Adrenal gland (tissue), 12 donors: Measurements from ENCODE around the gene HHAT. TPM values are rescaled to one million over a fixed set of nuclear protein-coding genes. Genes with fewer than 3 reads are reported as not detected.

Source experiments
- DNase-seq, 7 donors: peaks; one replicate each; pipeline ENCODE4 v3.0.0-alpha.2; 2019 to 2020
- H3K27ac ChIP-seq, 5 donors: fragments of 200-600 bp; sonication (generic) in 4 of 5; 1 replicate in 3 of 5; 2 replicates in 2 of 5; pipeline versions ENCODE4 v1.5.1 to v1.8.0; 2016 to 2020; ENCODE audit warnings: mild to moderate bottlenecking in 1 of 5
- H3K27me3 ChIP-seq: fragments of 200-600 bp; 2 replicates; pipeline ENCODE4 v1.8.0; 2021
- H3K36me3 ChIP-seq, 2 donors: fragments of 200-600 bp; replicated peaks in 1 of 2; 1 replicate in 1 of 2; 2 replicates in 1 of 2; pipeline versions ENCODE4 v1.5.1 to v1.8.0; 2018 to 2022
- H3K4me1 ChIP-seq, 2 donors: fragments of 200-600 bp; replicated peaks in 1 of 2; 1 replicate in 1 of 2; 2 replicates in 1 of 2; pipeline versions ENCODE4 v1.5.1 to v1.8.0; 2018 to 2021
- H3K4me3 ChIP-seq, 4 donors: fragments of 200-600 bp; sonication (generic) in 3 of 4; one replicate each; pipeline ENCODE4 v1.5.1; 2016 to 2018
- H3K9me3 ChIP-seq, 3 donors: fragments of 200-600 bp; sonication (generic) in 1 of 3; replicated peaks in 1 of 3; 1 replicate in 2 of 3; 2 replicates in 1 of 3; pipeline versions ENCODE4 v1.5.1 to v1.8.0; 2016 to 2021
- CTCF ChIP-seq, 6 experiments: fragments of 450-650 bp in 4 of 6; fragments of 200-600 bp in 2 of 6; sonication (generic) in 1 of 6; IDR thresholded peaks; 1 replicate in 5 of 6; 2 replicates in 1 of 6; pipeline versions ENCODE4 v1.5.1 to v1.8.0; 2016 to 2021; ENCODE audit warnings: antibody characterized with exemption in 6 of 6, mild to moderate bottlenecking in 2 of 6, moderate library complexity in 1 of 6
- POLR2A ChIP-seq, 2 donors: fragments of 450-650 bp; IDR thresholded peaks; one replicate each; pipeline ENCODE4 v1.6.1; 2017; ENCODE audit warnings: antibody characterized with exemption in 2 of 2, mild to moderate bottlenecking in 2 of 2, moderate library complexity in 1 of 2
- WGBS, 4 donors: extraction: QIAGEN DNeasy Blood & Tissue Kit in 2 of 4; methylation state at CpG; one replicate each; pipeline versions ENCODE4 v1.1.5 to v1.1.7; 2013 to 2017; 5-methylcytosine and 5-hydroxymethylcytosine counted together
- intact Hi-C, 2 donors: fragments of 100-400 bp; cut with DNase I; formaldehyde crosslinking; loops; one replicate each; pipeline versions ENCODE4 v1.14.1 to v1.15.0; 2022 to 2023
- polyA plus RNA-seq, 3 donors: library from polyadenylated mRNA; stranded (reverse); fragments of 200-250 nt in 2 of 3; fragments of 350-450 nt in 1 of 3; fragmentation: Illumina TruSeq in 1 of 3; extraction: RNeasy Lipid Tissue Mini Kit (QIAGEN cat#74804) in 1 of 3; gene quantifications; one replicate each; pipeline ENCODE4 v1.2.3, GENCODE V29; 2013 to 2014
- total RNA-seq, 9 donors: library from RNA; depleted of rRNA in 4 of 9; stranded (reverse); fragments of >200 nt in 4 of 9; fragments of 120-200 nt in 1 of 9; fragmentation: NEBNext Ultra II Directional in 1 of 9; extraction: Animal tissue kit (Norgen Biotek cat#: 25700) in 1 of 9; gene quantifications; one replicate each; pipeline versions ENCODE4 v1.1.0 to v1.2.4, GENCODE V29; 2013 to 2023
- donor health status: healthy with polysubstance abuse.
- donor health status: Bipolar disorder and iron deficiency.
- donor health status: DM: yes; HTN: yes; CAD: no.
- donor health status: DM: no; HTN: no; CAD: no.
- donor health status: DM: no; HTN: no; CAD: no.
- donor health status: DM: yes; HTN: yes; CAD: no.

HHAT gene
- total and polyA plus RNA-seq, 12 donors: 3.1 to 26.7 (median 12.3) TPM

- Histone ChIP-seq H3K27ac (no peak overlapping the region), H3K36me3 (no peaks in the 10 kb centered on the region), H3K4me1 (peaks cover 14 to 20% of the 10 kb centered on the region in 2 donors), H3K9me3 (no peaks in the 10 kb centered on the region), H3K27me3 (no peaks in the 10 kb centered on the region), H3K4me3 (no peak overlapping the region)
- no peak for DNase-seq
- intact Hi-C loops: no loop called here
- 91 to 98% (median 94%) methylated on average over 7 of the region's 7 CpGs for WGBS, 4 donors
- no peak for TF ChIP-seq POLR2A (IDR thresholded peaks at IDR 0.05)
- TF ChIP-seq CTCF (IDR thresholded peaks at IDR 0.05): no peak
Observed at GRCh38 chr1:210332233-210332632, 3.5 kb downstream of the HHAT start.

GRCh38 chr1:210332719-210333398 lies 4.2 kb downstream of the HHAT start:
- H3K4me1 ChIP-seq: peaks cover 14 to 19% of the 10 kb centered on the region in 2 donors
- intact Hi-C loops: no loop called here
- no peak for DNase-seq
- no peaks in the 10 kb centered on the region for H3K36me3 ChIP-seq
- no peaks in the 10 kb centered on the region for H3K27me3 ChIP-seq
- H3K27ac ChIP-seq: no peak overlapping the region
- no peak overlapping the region for H3K4me3 ChIP-seq
- TF ChIP-seq CTCF (IDR thresholded peaks at IDR 0.05) (no peak), POLR2A (IDR thresholded peaks at IDR 0.05) (no peak)
- WGBS, 4 donors: 73 to 88% (median 82%) methylated on average over 4 of the region's 4 CpGs
- H3K9me3 ChIP-seq: no peaks in the 10 kb centered on the region

- Histone ChIP-seq H3K27ac (no peak overlapping the region), H3K36me3 (no peaks in the 10 kb centered on the region), H3K9me3 (no peaks in the 10 kb centered on the region), H3K4me3 (no peak overlapping the region), H3K27me3 (no peaks in the 10 kb centered on the region), H3K4me1 (peaks cover 5 to 8% of the 10 kb centered on the region in 2 donors)
- intact Hi-C loops: no loop called here
- 86 to 96% (median 89%) methylated on average over 2 of the region's 2 CpGs for WGBS, 4 donors
- DNase-seq: no peak
- TF ChIP-seq POLR2A (IDR thresholded peaks at IDR 0.05): no peak
- TF ChIP-seq CTCF (IDR thresholded peaks at IDR 0.05): no peak
Observed at GRCh38 chr1:210335001-210335400, 6.3 kb downstream of the HHAT start.

GRCh38 chr1:210336362-210336761 lies 7.7 kb downstream of the HHAT start:
- Histone ChIP-seq H3K36me3 (no peaks in the 10 kb centered on the region), H3K9me3 (no peaks in the 10 kb centered on the region), H3K27me3 (no peaks in the 10 kb centered on the region), H3K4me3 (no peak overlapping the region), H3K27ac (no peak overlapping the region), H3K4me1 (no peaks in the 10 kb centered on the region)
- intact Hi-C loops: no loop called here
- no peak for DNase-seq
- 96 to 100% (median 98%) methylated on average over 2 of the region's 2 CpGs for WGBS, 4 donors
- no peak for TF ChIP-seq CTCF (IDR thresholded peaks at IDR 0.05)
- no peak for TF ChIP-seq POLR2A (IDR thresholded peaks at IDR 0.05)
